Psoas muscle (tissue), 8 donors: Measurements from ENCODE around the gene SLIT3. TPM values are rescaled to one million over a fixed set of nuclear protein-coding genes. Genes with fewer than 3 reads are reported as not detected.

ENCODE experiments used
- ATAC-seq, 4 donors: fragments of 200-7000 bp; cut with Tn5 transposase; one replicate each; pipeline ENCODE4 v1.9.1; 2020; ENCODE audit warnings: moderate library complexity in 3 of 4, mild to moderate bottlenecking in 2 of 4
- DNase-seq, 2 donors: peaks; one replicate each; pipeline ENCODE4 v3.0.0-alpha.2; 2020
- H3K27ac ChIP-seq: fragments of 200-600 bp; one replicate; pipeline ENCODE4 v1.8.0; 2022
- H3K27me3 ChIP-seq, 3 donors: fragments of 200-600 bp in 1 of 3; one replicate each; pipeline versions ENCODE4 v1.6.1 to v1.8.0; 2013 to 2022; ENCODE audit warnings: low read length in 2 of 3, mild to moderate bottlenecking in 2 of 3, moderate library complexity in 1 of 3; ENCODE audit not compliant: insufficient read depth in 3 of 3
- H3K36me3 ChIP-seq, 2 donors: fragments of 200-600 bp in 1 of 2; one replicate each; pipeline versions ENCODE4 v1.6.1 to v1.8.0; 2013 to 2022; ENCODE audit warnings: low read depth in 1 of 2, mild to moderate bottlenecking in 1 of 2, moderate library complexity in 1 of 2; ENCODE audit not compliant: insufficient read depth in 1 of 2
- H3K4me1 ChIP-seq: fragments of 200-600 bp; one replicate; pipeline ENCODE4 v1.8.0; 2022
- H3K4me3 ChIP-seq: fragments of 200-600 bp; one replicate; pipeline ENCODE4 v1.8.0; 2022; ENCODE audit warnings: mild to moderate bottlenecking
- H3K9me3 ChIP-seq: fragments of 200-600 bp; one replicate; pipeline ENCODE4 v1.8.0; 2022
- CTCF ChIP-seq: fragments of 200-600 bp; IDR thresholded peaks from one replicate; pipeline ENCODE4 v1.8.0; 2022; ENCODE audit warnings: antibody characterized with exemption
- WGBS, 3 donors: extraction: QIAGEN DNeasy Blood & Tissue Kit; methylation state at CpG; one replicate each; pipeline versions ENCODE4 v1.1.6 to v1.1.7; 2013; 5-methylcytosine and 5-hydroxymethylcytosine counted together
- intact Hi-C, 2 donors: fragments of 100-400 bp; cut with DNase I; formaldehyde crosslinking; loops; one replicate each; pipeline versions ENCODE4 v1.11.0 to v1.14.2; 2022
- polyA plus RNA-seq, 3 donors: library from polyadenylated mRNA; stranded (reverse); fragments of 200-250 nt; gene quantifications; one replicate each; pipeline ENCODE4 v1.2.3, GENCODE V29; 2013
- total RNA-seq, 4 donors: library from RNA; stranded (reverse); fragmentation: NEBNext Ultra II Directional in 2 of 4; extraction: Animal tissue kit (Norgen Biotek cat#: 25700) in 2 of 4; gene quantifications; one replicate each; pipeline versions ENCODE4 v1.2.1 to v1.2.4, GENCODE V29; 2021 to 2023
- donor health status: healthy with polysubstance abuse.
- donor health status: DM: no; HTN: no; CAD: no; lungs with moderate emphysema.
- donor health status: Bipolar disorder and iron deficiency.
- donor health status: healthy.
- donor health status: DM: yes; HTN: yes; CAD: no.
- donor health status: DM: no; HTN: no; CAD: no.
- donor health status: DM: no; HTN: no; CAD: no.
- donor health status: DM: yes; HTN: yes; CAD: no.

The SLIT3 gene
- total and polyA plus RNA-seq, 7 donors, result 0.81 to 5.9 (median 2.1) TPM

- WGBS, 3 donors, result 66 to 72% (median 69%) methylated on average over 16 of the region's 16 CpGs
- peaks cover 0 to 6% (median 3%) of the 10 kb centered on the region in 3 donors for H3K27me3 ChIP-seq
Measured at GRCh38 chr5:168883281-168883741, 417.6 kb downstream of the SLIT3 start.

GRCh38 chr5:168882283-168882682 is 418.7 kb downstream of the SLIT3 start:
- Histone ChIP-seq H3K4me1 (no peaks in the 10 kb centered on the region), H3K9me3 (no peaks in the 10 kb centered on the region), H3K36me3 (no peaks in the 10 kb centered on the region), H3K27ac (no peak overlapping the region), H3K4me3 (no peak overlapping the region), H3K27me3 (peaks cover 0 to 6% (median 3%) of the 10 kb centered on the region in 3 donors)
- no peak for DNase-seq
- intact Hi-C loops, result no loop called here
- no peak for ATAC-seq
- TF ChIP-seq CTCF, result no peak
- 59 to 61% (median 59%) methylated on average over 12 of the region's 12 CpGs for WGBS, 3 donors

More at GRCh38 chr5:168883281-168883741, 417.6 kb downstream of the SLIT3 start:
- Histone ChIP-seq H3K4me1 (no peaks in the 10 kb centered on the region), H3K36me3 (no peaks in the 10 kb centered on the region), H3K27ac (no peak overlapping the region), H3K9me3 (no peaks in the 10 kb centered on the region), H3K4me3 (no peak overlapping the region)
- no peak for TF ChIP-seq CTCF
- ATAC-seq (no peak), DNase-seq (no peak)
- intact Hi-C loops, result no loop called here

- 61 to 63% (median 62%) methylated on average over 11 of the region's 11 CpGs for WGBS, 3 donors
- TF ChIP-seq CTCF, result no peak
- intact Hi-C loops, result no loop called here
Measured at GRCh38 chr5:168881427-168882149, 419.4 kb downstream of the SLIT3 start.

GRCh38 chr5:168879929-168880328 is 421.0 kb downstream of the SLIT3 start:
- no peak overlapping the region for H3K4me3 ChIP-seq
- peaks cover 0 to 3% (median 0%) of the 10 kb centered on the region in 3 donors for H3K27me3 ChIP-seq
- no peaks in the 10 kb centered on the region for H3K36me3 ChIP-seq
- DNase-seq, result no peak
- no peaks in the 10 kb centered on the region for H3K9me3 ChIP-seq
- no peaks in the 10 kb centered on the region for H3K4me1 ChIP-seq
- H3K27ac ChIP-seq, result no peak overlapping the region
- TF ChIP-seq CTCF, result no peak
- 18 to 34% (median 23%) methylated on average over 8 of the region's 8 CpGs for WGBS, 3 donors
- ATAC-seq, result no peak
- intact Hi-C loops, result no loop called here

More at GRCh38 chr5:168881427-168882149, 419.4 kb downstream of the SLIT3 start:
- H3K27ac ChIP-seq, result no peak overlapping the region
- peaks cover 0 to 4% (median 3%) of the 10 kb centered on the region in 3 donors for H3K27me3 ChIP-seq
- DNase-seq (no peak), ATAC-seq (no peak)
- H3K4me1 ChIP-seq, result no peaks in the 10 kb centered on the region
- H3K4me3 ChIP-seq, result no peak overlapping the region
- no peaks in the 10 kb centered on the region for H3K9me3 ChIP-seq
- no peaks in the 10 kb centered on the region for H3K36me3 ChIP-seq
